GM12878 (cell line): ENCODE data around the gene ULK4. TPM values are rescaled to one million over a fixed set of nuclear protein-coding genes. Genes with fewer than 3 reads are reported as not detected.

ENCODE experiments used
- ATAC-seq: fragments of 200-7000 bp; cut with Tn5 transposase; 3 replicates; pipeline ENCODE4 v1.9.1; 2020; ENCODE audit warnings: mild to moderate bottlenecking, moderate library complexity
- BruUV-seq: library from RNA; stranded (reverse); fragments of 400-500 nt; replicated peaks from 2 replicates; lab custom pipeline; 2021; lab: Mats Ljungman, UMichigan
- CTCF ChIA-PET: fragments of 300-600 bp; sonication (Branson Sonifier 250); formaldehyde crosslinking; extraction: SDS; loops from one replicate; lab custom pipeline; 2021; ENCODE audit warnings: inconsistent platforms; lab: Yijun Ruan, JAX
- POLR2A ChIA-PET: fragments of 350-600 bp; formaldehyde crosslinking; extraction: SDS; loops from one replicate; lab custom pipeline; 2021; ENCODE audit warnings: inconsistent platforms; lab: Charles Lee
- RAD21 ChIA-PET: fragments of 300-600 bp; sonication (Branson Sonifier 250); formaldehyde crosslinking; loops from one replicate; lab custom pipeline; 2023; ENCODE audit warnings: antibody characterized with exemption; ENCODE audit not compliant: unreplicated experiment; lab: Charles Lee
- SMC1A ChIA-PET: fragments of 300-600 bp; sonication (Branson Sonifier 250); formaldehyde crosslinking; loops from one replicate; lab custom pipeline; 2023; ENCODE audit not compliant: unreplicated experiment, uncharacterized antibody; lab: Charles Lee
- DNase-seq: peaks from one replicate; pipeline ENCODE4 v3.0.0-alpha.2; 2011; ENCODE audit warnings: low read depth, low spot score
- FAIRE-seq: peaks from 3 replicates; lab custom pipeline; 2011; peaks lifted over from hg19 to GRCh38; lab: Jason Lieb, UNC
- H2AFZ ChIP-seq: 2 replicates; pipeline ENCODE4 v1.6.0; 2011; ENCODE audit warnings: low read depth, low read length, control low read depth; ENCODE audit not compliant: control insufficient read depth
- H3K27ac ChIP-seq: 2 replicates; pipeline ENCODE4 v1.5.1; 2011; ENCODE audit warnings: control low read depth; ENCODE audit not compliant: control insufficient read depth, insufficient read depth
- H3K27me3 ChIP-seq, 2 experiments: replicated peaks in 1 of 2; 2 replicates each; pipeline versions ENCODE4 v1.6.0 to v1.6.1; 2011; ENCODE audit warnings: low read length in 1 of 2; ENCODE audit not compliant: control insufficient read depth in 2 of 2, insufficient read depth in 2 of 2
- H3K36me3 ChIP-seq, 2 experiments: 2 replicates each; pipeline ENCODE4 v1.5.1; 2011; ENCODE audit warnings: low read length in 1 of 2; ENCODE audit not compliant: control insufficient read depth in 2 of 2, insufficient read depth in 2 of 2
- H3K4me1 ChIP-seq: 2 replicates; pipeline ENCODE4 v1.6.1; 2011; ENCODE audit warnings: mild to moderate bottlenecking, low read length, moderate library complexity, mixed read lengths; ENCODE audit not compliant: control insufficient read depth, insufficient read depth
- H3K4me2 ChIP-seq: 2 replicates; pipeline ENCODE4 v1.6.0; 2011; ENCODE audit warnings: control low read depth; ENCODE audit not compliant: control insufficient read depth, insufficient read depth
- H3K4me3 ChIP-seq: fragments of 200-600 bp; sonication (generic); 2 replicates; pipeline ENCODE4 v1.5.1; 2016
- H3K79me2 ChIP-seq: 2 replicates; pipeline ENCODE4 v1.6.0; 2011; ENCODE audit warnings: low read length; ENCODE audit not compliant: control insufficient read depth, insufficient read depth
- H3K9ac ChIP-seq: 2 replicates; pipeline ENCODE4 v1.8.0; 2011; ENCODE audit warnings: low read length, control low read depth, mixed read lengths; ENCODE audit not compliant: control insufficient read depth, insufficient read depth
- H3K9me3 ChIP-seq: replicated peaks from 3 replicates; pipeline ENCODE4 v1.5.1; 2011; ENCODE audit warnings: mild to moderate bottlenecking, low read length; ENCODE audit not compliant: control insufficient read depth, insufficient read depth
- H4K20me1 ChIP-seq: 2 replicates; pipeline ENCODE4 v1.6.0; 2011; ENCODE audit not compliant: control insufficient read depth, insufficient read depth
- BCLAF1 ChIP-seq: fragments of 450-650 bp; IDR thresholded peaks from 2 replicates; pipeline ENCODE4 v1.6.1; 2017; ENCODE audit warnings: antibody characterized with exemption, mild to moderate bottlenecking, moderate library complexity
- CEBPZ ChIP-seq: fragments of 150-350 bp; IDR thresholded peaks from 2 replicates; pipeline ENCODE4 v1.6.1; 2016; ENCODE audit warnings: low read depth, low read length
- CREB1 ChIP-seq: IDR thresholded peaks from 2 replicates; pipeline ENCODE4 v1.6.1; 2012; ENCODE audit warnings: low read depth, mild to moderate bottlenecking, inconsistent platforms
- FOXK2 ChIP-seq: fragments of 450-650 bp; IDR thresholded peaks from 2 replicates; pipeline ENCODE4 v1.6.1; 2017; ENCODE audit warnings: mild to moderate bottlenecking, moderate library complexity
- IKZF1 ChIP-seq: fragments of 450-650 bp; conservative IDR thresholded peaks from 2 replicates; pipeline ENCODE4 v1.6.1; 2017; ENCODE audit warnings: antibody characterized with exemption, mild to moderate bottlenecking
- IKZF2 ChIP-seq, 2 experiments: fragments of 450-650 bp; IDR thresholded peaks; 2 replicates each; pipeline ENCODE4 v1.6.1; 2017; ENCODE audit warnings: mild to moderate bottlenecking in 2 of 2, moderate library complexity in 2 of 2
- KDM1A ChIP-seq: fragments of 200-600 bp; sonication (generic); IDR thresholded peaks from 2 replicates; pipeline ENCODE4 v1.6.1; 2016; ENCODE audit warnings: borderline replicate concordance
- MYB ChIP-seq: fragments of 150-350 bp; IDR thresholded peaks from 2 replicates; pipeline ENCODE4 v1.6.1; 2014; ENCODE audit warnings: mild to moderate bottlenecking, low read depth, low read length, borderline replicate concordance
- RAD21 ChIP-seq: IDR thresholded peaks from 2 replicates; pipeline ENCODE4 v1.6.1; 2011; ENCODE audit warnings: mild to moderate bottlenecking, low read depth, low read length, moderate library complexity; ENCODE audit not compliant: insufficient read depth
- RELA ChIP-seq: fragments of 450-650 bp; IDR thresholded peaks from 2 replicates; pipeline ENCODE4 v1.8.0; 2014; ENCODE audit warnings: borderline replicate concordance; ENCODE audit not compliant: partially characterized antibody
- RFX5 ChIP-seq: IDR thresholded peaks from 2 replicates; pipeline ENCODE4 v1.6.1; 2011; ENCODE audit warnings: low read depth, low read length, improper control_type of control experiment
- SUPT20H ChIP-seq: IDR thresholded peaks from 2 replicates; pipeline ENCODE4 v1.6.1; 2011; ENCODE audit warnings: low read depth, mild to moderate bottlenecking, low read length, moderate library complexity, borderline replicate concordance; ENCODE audit not compliant: control insufficient read depth
- WGBS: methylation state at CpG from one replicate; pipeline ENCODE4 v1.1.6; 2016; ENCODE audit warnings: low lambda C conversion rate; ENCODE audit not compliant: insufficient replicate concordance, insufficient coverage; ENCODE audit errors: missing lambda C conversion rate; 5-methylcytosine and 5-hydroxymethylcytosine counted together
- in situ Hi-C: fragments of 300-500 bp; cut with MboI; formaldehyde crosslinking; loops from 9 replicates; pipeline ENCODE4 v1.14.3; 2018; ENCODE audit warnings: mixed read lengths
- intact Hi-C: fragments of 100-400 bp; cut with micrococcal nuclease; formaldehyde crosslinking; loops from one replicate; pipeline ENCODE4 v1.14.2; 2022; ENCODE audit not compliant: unreplicated experiment
- polyA plus RNA-seq, 11 experiments: library from polyadenylated mRNA; depleted of rRNA in 4 of 11; unstranded in 6 of 11; stranded (reverse) in 5 of 11; fragments of >200 nt; fragmentation: Nextera tagmentation in 4 of 11; fragmentation: Illumina TruSeq in 1 of 11; extraction: Ambion mirVana in 4 of 11; extraction: Trizol in 1 of 11; gene quantifications; 1 replicate in 1 of 11; 2 replicates in 10 of 11; pipeline versions ENCODE4 v1.2.1 to v1.2.3, GENCODE V29; 2011 to 2016; ENCODE audit warnings: inconsistent platforms in 2 of 11, missing spikeins in 2 of 11, low read depth in 1 of 11
- total RNA-seq, 4 experiments: library from RNA; depleted of rRNA in 3 of 4; stranded (reverse); fragments of >200 nt in 3 of 4; fragmentation: Illumina TruSeq in 1 of 4; extraction: Trizol in 1 of 4; gene quantifications; 2 replicates each; pipeline versions ENCODE4 v1.2.1 to v1.2.3, GENCODE V29; 2013 to 2021
- TF ChIP-seq, protein P1 (sequence below): fragments of 450-650 bp; IDR thresholded peaks from 2 replicates; pipeline ENCODE4 v1.6.1; 2017; ENCODE audit warnings: mild to moderate bottlenecking

The ULK4 gene
- total and polyA plus RNA-seq, 10 of the 15 experiments (the other 5 are each of a cell fraction or from before 2014, with no cell fraction given) = 3.5 to 7.6 (median 6.3) TPM

GRCh38 chr3:41893977-41894376 is 67.9 kb downstream of the ULK4 start (continued):
- peak; percentile 70 for TF ChIP-seq RAD21

- in situ Hi-C loops = loop anchor here (25.0 kb wide), 1 partner anchor 1701 kb away; no protein-coding TSS in a partner anchor
- TF ChIP-seq FOXK2 = no peak
- TF ChIP-seq RFX5 = no peak
- no peak for TF ChIP-seq BCLAF1
- no peak for TF ChIP-seq MYB
- no peak for TF ChIP-seq CEBPZ
- no peak for TF ChIP-seq RAD21
- TF ChIP-seq RELA = no peak
- TF ChIP-seq IKZF2 (IDR thresholded peaks at IDR 0.05) = no peak
- TF ChIP-seq, protein P1, sequence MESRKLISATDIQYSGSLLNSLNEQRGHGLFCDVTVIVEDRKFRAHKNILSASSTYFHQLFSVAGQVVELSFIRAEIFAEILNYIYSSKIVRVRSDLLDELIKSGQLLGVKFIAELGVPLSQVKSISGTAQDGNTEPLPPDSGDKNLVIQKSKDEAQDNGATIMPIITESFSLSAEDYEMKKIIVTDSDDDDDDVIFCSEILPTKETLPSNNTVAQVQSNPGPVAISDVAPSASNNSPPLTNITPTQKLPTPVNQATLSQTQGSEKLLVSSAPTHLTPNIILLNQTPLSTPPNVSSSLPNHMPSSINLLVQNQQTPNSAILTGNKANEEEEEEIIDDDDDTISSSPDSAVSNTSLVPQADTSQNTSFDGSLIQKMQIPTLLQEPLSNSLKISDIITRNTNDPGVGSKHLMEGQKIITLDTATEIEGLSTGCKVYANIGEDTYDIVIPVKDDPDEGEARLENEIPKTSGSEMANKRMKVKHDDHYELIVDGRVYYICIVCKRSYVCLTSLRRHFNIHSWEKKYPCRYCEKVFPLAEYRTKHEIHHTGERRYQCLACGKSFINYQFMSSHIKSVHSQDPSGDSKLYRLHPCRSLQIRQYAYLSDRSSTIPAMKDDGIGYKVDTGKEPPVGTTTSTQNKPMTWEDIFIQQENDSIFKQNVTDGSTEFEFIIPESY = no peak
- TF ChIP-seq KDM1A = no peak
- TF ChIP-seq SUPT20H = no peak
- no peak for TF ChIP-seq CREB1
- no peak for TF ChIP-seq IKZF1
- Histone ChIP-seq H3K36me3 (no peaks in the 10 kb centered on the region), H3K27me3 (no peaks in the 10 kb centered on the region), H2AFZ (no peak overlapping the region), H3K79me2 (no peaks in the 10 kb centered on the region), H4K20me1 (no peaks in the 10 kb centered on the region), H3K4me1 (no peaks in the 10 kb centered on the region), H3K9me3 (peaks cover 2% of the 10 kb centered on the region; the same call in 1 of the 3 replicates), H3K4me3 (no peak overlapping the region), H3K27ac (no peak overlapping the region), H3K9ac (no peak overlapping the region), H3K4me2 (no peak overlapping the region)
- ChIA-PET SMC1A (interaction anchor here (0.6 kb wide), 1 partner anchor 1991 kb away, joined by 3 read pairs; no protein-coding TSS in a partner anchor), RAD21 (no interaction called here), CTCF (interaction anchor here (1.4 kb wide), 1 partner anchor 211 kb away, joined by 5 read pairs; no protein-coding TSS in a partner anchor), POLR2A (no interaction called here)
- intact Hi-C loops = no loop called here
- no peak for FAIRE-seq
- no peak for DNase-seq
- no peak for ATAC-seq
- WGBS = 59% methylated on average over 3 of the region's 3 CpGs
- BruUV-seq = no TSS peak
Measured at GRCh38 chr3:41888368-41889076, 73.4 kb downstream of the ULK4 start.
